SK-N-DZ (cell line): ENCODE results near the gene TPGS1.
A peak's percentile ranks its signal among the peaks of the same experiment; 100 is the strongest.

Experiments used
- DNase-seq: peaks from one replicate; pipeline ENCODE4 v3.0.0-alpha.2; 2015; ENCODE audit warnings: low spot score

TPGS1 gene

GRCh38 chr19:495402-496111, 11.7 kb upstream of the TPGS1 start:
- DNase-seq = peak; percentile 86

DNA sequence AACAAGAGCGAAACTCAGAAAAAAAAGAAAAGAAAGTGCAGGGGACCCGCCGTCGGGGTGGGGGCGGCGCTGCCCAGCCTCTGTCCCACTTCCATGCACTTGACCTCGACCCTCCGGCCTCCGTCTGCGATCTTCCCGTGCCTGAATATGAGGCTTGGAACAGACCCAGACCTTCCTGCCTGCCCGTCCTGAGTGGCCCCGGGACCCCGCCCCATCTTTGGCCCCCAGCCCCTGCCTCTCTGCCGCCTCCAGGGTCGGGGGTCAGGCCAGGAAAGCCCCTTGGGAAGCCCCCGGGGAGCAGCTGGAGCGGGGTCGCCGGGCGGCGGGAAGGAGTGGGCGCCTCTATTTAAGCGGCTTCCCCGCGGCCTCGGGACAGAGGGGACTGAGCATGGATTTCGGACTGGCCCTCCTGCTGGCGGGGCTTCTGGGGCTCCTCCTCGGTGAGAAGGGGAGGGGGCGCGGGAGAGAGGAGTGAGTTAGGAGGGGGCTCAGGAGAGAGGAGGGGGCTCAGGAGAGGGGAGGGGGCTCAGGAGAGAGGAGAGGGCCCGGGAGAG, 11.1 kb upstream of the TPGS1 start, which contains the start of gene MADCAM1:
Gene MADCAM1 (plus strand): TSS at position 375 of the 554 bp plus-strand sequence. CDS start 14 bp downstream, at position 389.
- DNase-seq = no peak

DNA sequence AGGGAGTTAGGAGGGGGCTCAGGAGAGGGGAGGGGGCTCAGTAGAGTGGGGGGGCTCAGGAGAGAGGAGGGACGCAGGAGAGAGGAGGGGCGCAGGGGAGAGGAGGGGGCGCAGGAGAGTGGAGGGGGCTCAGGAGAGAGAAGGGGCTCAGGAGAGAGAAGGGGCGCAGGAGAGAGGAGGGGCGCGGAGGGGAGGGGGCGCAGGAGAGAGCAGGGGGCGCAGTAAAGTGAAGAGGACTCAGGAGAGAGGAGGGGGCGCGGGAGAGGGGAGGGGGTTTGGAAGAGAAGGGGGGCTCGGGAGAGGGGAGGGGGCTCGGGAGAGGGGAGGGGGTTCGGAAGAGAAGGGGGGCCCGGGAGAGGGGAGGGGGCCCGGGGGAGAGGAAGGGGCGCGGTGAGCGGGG, 10.3 kb upstream of the TPGS1 start:
- no peak for DNase-seq

DNA sequence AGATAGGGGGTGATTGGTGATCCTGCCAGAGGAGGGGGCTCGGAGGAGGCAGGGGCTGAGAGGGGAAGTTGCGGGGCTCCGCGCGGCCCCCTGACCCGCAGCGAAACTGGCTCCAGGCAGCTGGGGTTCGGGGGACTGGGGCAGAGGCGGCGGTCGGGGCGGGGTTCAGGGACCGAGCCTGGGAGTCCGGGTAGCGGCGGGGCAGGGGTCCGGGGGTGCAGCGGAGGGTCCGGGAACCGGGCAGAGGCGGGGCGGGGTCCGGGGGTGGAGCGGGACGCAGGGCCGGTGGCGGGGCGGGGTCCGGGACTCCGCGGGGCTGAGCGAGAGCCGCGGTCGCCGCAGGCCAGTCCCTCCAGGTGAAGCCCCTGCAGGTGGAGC, 9.8 kb upstream of the TPGS1 start:
- DNase-seq = no peak

DNA sequence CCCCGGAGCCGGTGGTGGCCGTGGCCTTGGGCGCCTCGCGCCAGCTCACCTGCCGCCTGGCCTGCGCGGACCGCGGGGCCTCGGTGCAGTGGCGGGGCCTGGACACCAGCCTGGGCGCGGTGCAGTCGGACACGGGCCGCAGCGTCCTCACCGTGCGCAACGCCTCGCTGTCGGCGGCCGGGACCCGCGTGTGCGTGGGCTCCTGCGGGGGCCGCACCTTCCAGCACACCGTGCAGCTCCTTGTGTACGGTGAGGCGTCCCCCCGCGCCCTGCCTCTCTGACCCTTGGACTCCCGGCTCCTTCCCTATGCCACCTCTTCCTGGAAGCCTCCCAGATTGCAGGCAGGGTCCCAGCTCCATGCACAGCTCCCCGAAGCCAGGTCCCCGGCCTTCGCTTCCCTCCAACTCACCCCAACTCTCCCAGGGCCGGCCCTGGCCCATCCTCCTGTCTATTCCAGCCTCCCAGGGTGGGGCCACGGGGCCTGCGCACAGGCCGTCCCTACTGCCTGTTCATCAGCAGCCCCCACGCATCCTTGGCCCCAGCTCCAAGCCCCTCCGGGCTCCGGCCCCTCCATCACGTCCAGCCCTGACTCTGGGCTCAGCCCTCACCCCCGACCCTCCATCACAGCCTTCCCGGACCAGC, 9.3 kb upstream of the TPGS1 start:
- no peak for DNase-seq

- no peak for DNase-seq
These were observed 8.8 kb upstream of the TPGS1 start for GRCh38 chr19:498511-498891.

DNA sequence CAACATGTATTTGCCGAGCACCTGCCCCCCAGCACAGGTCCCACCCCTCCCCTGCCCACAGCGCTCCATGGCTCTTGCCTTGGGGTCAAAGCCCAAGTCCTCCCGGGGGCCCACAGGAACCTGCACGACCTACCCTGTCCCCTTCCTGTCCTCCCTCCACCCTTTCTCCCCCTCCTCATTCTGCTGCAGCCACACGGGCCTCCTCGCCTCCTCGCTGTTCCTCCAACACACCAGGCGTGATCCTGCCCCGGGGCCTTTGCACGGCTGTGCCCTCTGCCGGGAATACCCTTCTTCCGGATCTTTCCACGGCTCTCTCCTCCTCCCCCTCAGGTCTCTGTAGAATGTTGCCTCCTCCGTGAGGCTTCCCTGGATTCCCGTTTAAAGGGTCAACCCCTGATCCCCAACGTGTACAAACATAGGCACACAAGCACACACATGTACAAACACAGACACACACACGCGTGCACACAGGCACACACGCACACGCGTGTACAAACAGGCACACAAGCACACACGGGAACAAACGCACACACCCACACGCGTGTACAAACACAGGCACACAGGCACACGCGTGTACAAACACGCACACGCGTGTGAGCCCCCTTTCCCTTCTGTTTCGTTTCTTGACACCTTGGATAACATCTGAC, 8.2 kb upstream of the TPGS1 start:
- DNase-seq = no peak

GRCh38 chr19:501646-502045, 5.7 kb upstream of the TPGS1 start:
- DNase-seq = no peak

- no peak for DNase-seq
These were observed 2.7 kb upstream of the TPGS1 start for GRCh38 chr19:504616-505015.

- DNase-seq = peak; percentile 100
These were observed 652 bp upstream of the TPGS1 start for GRCh38 chr19:506404-507285.

DNA sequence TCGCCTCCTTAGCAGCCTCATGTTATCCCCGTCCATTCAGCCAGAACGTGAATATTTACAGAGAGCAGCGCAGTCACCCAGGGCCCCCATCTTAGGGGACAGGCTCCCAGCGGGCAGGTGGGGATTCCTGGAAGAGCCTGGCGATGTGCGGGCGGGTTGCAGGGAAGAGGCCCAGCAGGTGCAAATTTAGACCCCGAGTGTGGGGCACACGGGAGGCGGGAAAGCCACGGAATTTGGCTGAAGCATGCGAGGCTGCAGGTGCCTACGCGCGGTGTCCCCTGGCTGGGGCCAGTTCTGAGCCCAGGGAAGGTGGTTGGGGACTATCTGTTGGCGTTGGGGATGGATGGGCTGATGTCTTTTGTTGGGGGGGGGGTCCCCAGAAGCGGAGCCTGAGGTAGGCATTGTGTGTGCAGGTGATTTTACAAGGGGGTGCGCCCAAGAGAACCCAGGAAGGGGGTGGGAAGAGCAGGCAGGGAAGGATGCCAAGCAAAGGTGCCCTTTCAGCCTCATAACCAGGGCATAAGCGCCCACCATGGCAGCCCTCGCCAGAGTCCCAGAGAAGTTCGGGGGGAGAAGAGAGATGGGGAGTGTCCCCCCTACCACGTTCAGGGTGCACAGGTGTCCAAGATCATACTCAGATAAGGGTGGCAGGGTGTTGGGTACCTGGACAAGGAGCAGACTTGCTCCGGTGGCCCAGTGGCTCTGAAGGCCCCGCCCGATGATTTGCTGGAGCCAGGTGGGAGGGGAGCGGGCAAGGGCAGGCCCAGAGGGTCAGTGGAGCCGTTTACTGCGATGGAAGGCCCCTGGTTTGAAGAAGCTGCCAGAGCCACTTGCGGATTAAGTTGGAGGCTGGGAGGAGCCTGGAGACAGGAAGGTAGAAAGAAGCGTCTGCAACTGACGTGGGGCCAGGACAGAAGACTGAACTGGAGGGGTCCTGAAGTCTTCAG, 1.2 kb downstream of the TPGS1 start:
- no peak for DNase-seq

DNA sequence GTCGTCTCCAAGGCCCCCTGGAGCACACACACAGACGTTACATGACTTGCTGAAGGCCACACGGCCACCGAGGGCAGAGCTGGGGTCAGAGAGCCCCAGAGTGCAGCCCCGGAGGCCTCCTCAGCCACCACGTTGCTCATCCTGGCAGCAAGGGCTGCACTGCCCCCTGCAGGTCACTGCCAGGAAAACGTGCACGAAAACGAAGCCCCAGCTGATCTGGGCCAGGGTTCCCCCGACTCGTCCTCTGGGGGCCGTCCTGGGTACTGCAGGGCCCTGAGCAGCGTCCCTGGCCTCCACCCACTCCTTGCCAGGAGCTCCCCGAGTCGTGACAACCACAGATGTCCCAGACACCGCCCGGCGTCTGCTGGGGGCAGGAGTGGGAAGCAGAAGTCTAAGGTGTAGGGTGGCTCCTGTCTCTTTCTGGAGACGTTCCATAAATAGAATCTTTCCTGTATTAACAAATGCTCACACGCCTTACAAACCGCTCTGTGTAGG, 3.4 kb downstream of the TPGS1 start:
- peak; percentile 93 for DNase-seq

GRCh38 chr19:511101-511851, 4.0 kb downstream of the TPGS1 start:
- peak; percentile 79 for DNase-seq

GRCh38 chr19:512547-513365, 5.5 kb downstream of the TPGS1 start:
- DNase-seq = peak; percentile 49

DNA sequence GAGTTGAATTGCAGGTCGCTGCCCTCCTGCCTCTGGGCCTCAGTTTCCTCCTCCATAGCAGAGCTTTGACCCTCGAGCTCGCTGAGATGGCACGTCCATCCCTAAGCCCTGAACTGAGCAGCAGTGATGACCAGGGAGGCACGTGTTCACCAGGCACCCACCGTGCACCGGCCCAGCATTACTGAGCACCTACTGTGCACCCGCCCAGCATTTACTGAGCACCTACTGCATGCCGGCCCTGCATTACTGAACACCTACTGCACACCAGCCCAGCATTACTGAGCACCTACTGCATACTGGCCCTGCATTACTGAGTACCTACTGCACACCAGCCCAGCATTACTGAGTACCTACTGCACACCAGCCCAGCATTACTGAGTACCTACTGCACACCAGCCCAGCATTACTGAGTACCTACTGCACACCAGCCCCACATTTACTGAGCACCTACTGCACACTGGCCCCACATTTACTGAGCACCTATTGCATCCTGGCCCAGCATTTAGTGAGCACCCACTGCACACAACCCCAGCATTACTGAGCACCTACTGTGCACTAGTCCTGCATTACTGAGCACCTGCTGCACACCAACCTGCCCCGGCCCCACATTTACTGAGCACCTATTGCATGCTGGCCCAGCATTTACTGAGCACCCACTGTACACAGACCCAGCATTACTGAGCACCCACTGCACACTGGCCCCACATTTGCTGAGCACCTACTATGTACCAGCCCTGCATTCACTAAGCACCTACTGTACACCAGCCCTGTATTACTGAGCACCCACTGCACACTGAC, 6.3 kb downstream of the TPGS1 start:
- DNase-seq = no peak

- DNase-seq = no peak
These were observed 6.9 kb downstream of the TPGS1 start for GRCh38 chr19:514166-514663.
